ENCODE results near the gene DDX51. TPM values are rescaled to one million over a fixed set of nuclear protein-coding genes. Genes with fewer than 3 reads are reported as not detected.
"Not testable (repeated sequence)": the region's sequence is repeated elsewhere in the genome, so short reads cannot be mapped to it uniquely, and the experiment has no call there.

The DDX51 gene
- total RNA-seq, 1 experiment from 2014 or later: 29.3 TPM

GRCh38 chr12:132151145-132151765 lies 7.1 kb upstream of the DDX51 start:
- Histone ChIP-seq H3K9me3 (ENCODE audit: control insufficient read depth, insufficient read depth, low read depth, low read length) (no peaks in the 10 kb centered on the region), H3K27ac (ENCODE audit: low read length) (no peak overlapping the region), H3K27me3 (ENCODE audit: control insufficient read depth, insufficient read depth, low read length) (no peaks in the 10 kb centered on the region), H3K4me3 (ENCODE audit: low read depth in 2 of 2, low read length in 2 of 2) (no peak overlapping the region), H3K4me1 (ENCODE audit: control insufficient read depth, insufficient read depth, low read length) (no peaks in the 10 kb centered on the region), H3K36me3 (ENCODE audit: control insufficient read depth, insufficient read depth, low read length) (no peaks in the 10 kb centered on the region)
- ChIA-PET POLR2A (no interaction called here), CTCF (interaction anchor here (0.6 kb wide), 1 partner anchor 33 kb away, joined by 3 read pairs; no protein-coding TSS in a partner anchor)
- DNase-seq (ENCODE audit: low read depth, low spot score) (no peak), ATAC-seq (no peak)
- intact Hi-C loops (cut with micrococcal nuclease; ENCODE audit: unreplicated experiment) (loop anchor here (10.0 kb wide), 2 partner anchors 64 to 254 kb away; no protein-coding TSS in a partner anchor), in situ Hi-C loops (cut with HindIII; ENCODE audit: low pct_unique_long_range_greater_than_20kb, low sequenced_read_pairs) (no loop called here)
- no TSS peak for BruUV-seq (replicated peaks)
- TF ChIP-seq SIN3A (IDR thresholded peaks at IDR 0.05; ENCODE audit: borderline replicate concordance, insufficient read depth, low read depth, low read length) (no peak), TCF7L2 (IDR thresholded peaks at IDR 0.05; ENCODE audit: low read depth, low read length) (no peak), POLR2AphosphoS5 (IDR thresholded peaks at IDR 0.05; ENCODE audit: low read depth, low read length) (no peak)
- TF ChIP-seq, protein P1, sequence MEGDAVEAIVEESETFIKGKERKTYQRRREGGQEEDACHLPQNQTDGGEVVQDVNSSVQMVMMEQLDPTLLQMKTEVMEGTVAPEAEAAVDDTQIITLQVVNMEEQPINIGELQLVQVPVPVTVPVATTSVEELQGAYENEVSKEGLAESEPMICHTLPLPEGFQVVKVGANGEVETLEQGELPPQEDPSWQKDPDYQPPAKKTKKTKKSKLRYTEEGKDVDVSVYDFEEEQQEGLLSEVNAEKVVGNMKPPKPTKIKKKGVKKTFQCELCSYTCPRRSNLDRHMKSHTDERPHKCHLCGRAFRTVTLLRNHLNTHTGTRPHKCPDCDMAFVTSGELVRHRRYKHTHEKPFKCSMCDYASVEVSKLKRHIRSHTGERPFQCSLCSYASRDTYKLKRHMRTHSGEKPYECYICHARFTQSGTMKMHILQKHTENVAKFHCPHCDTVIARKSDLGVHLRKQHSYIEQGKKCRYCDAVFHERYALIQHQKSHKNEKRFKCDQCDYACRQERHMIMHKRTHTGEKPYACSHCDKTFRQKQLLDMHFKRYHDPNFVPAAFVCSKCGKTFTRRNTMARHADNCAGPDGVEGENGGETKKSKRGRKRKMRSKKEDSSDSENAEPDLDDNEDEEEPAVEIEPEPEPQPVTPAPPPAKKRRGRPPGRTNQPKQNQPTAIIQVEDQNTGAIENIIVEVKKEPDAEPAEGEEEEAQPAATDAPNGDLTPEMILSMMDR (IDR thresholded peaks at IDR 0.05): no peak
- TF ChIP-seq, protein P2, sequence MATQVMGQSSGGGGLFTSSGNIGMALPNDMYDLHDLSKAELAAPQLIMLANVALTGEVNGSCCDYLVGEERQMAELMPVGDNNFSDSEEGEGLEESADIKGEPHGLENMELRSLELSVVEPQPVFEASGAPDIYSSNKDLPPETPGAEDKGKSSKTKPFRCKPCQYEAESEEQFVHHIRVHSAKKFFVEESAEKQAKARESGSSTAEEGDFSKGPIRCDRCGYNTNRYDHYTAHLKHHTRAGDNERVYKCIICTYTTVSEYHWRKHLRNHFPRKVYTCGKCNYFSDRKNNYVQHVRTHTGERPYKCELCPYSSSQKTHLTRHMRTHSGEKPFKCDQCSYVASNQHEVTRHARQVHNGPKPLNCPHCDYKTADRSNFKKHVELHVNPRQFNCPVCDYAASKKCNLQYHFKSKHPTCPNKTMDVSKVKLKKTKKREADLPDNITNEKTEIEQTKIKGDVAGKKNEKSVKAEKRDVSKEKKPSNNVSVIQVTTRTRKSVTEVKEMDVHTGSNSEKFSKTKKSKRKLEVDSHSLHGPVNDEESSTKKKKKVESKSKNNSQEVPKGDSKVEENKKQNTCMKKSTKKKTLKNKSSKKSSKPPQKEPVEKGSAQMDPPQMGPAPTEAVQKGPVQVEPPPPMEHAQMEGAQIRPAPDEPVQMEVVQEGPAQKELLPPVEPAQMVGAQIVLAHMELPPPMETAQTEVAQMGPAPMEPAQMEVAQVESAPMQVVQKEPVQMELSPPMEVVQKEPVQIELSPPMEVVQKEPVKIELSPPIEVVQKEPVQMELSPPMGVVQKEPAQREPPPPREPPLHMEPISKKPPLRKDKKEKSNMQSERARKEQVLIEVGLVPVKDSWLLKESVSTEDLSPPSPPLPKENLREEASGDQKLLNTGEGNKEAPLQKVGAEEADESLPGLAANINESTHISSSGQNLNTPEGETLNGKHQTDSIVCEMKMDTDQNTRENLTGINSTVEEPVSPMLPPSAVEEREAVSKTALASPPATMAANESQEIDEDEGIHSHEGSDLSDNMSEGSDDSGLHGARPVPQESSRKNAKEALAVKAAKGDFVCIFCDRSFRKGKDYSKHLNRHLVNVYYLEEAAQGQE (IDR thresholded peaks at IDR 0.05; ENCODE audit: insufficient read depth in 1 of 2, low read depth in 2 of 2, low read length in 1 of 2): no peak

- DNase-seq (ENCODE audit: low read depth, low spot score) (no peak), ATAC-seq (no peak)
- no peaks in the 10 kb centered on the region for H3K36me3 ChIP-seq (ENCODE audit: control insufficient read depth, insufficient read depth, low read length)
- in situ Hi-C loops (cut with HindIII; ENCODE audit: low pct_unique_long_range_greater_than_20kb, low sequenced_read_pairs) (no loop called here), intact Hi-C loops (cut with micrococcal nuclease; ENCODE audit: unreplicated experiment) (loop anchor here (10.0 kb wide), 2 partner anchors 64 to 254 kb away; no protein-coding TSS in a partner anchor)
- no peak overlapping the region for H3K27ac ChIP-seq (ENCODE audit: low read length)
- H3K4me1 ChIP-seq (ENCODE audit: control insufficient read depth, insufficient read depth, low read length): no peaks in the 10 kb centered on the region
- TF ChIP-seq POLR2AphosphoS5 (IDR thresholded peaks at IDR 0.05; ENCODE audit: low read depth, low read length) (no peak), TCF7L2 (IDR thresholded peaks at IDR 0.05; ENCODE audit: low read depth, low read length) (no peak), SIN3A (IDR thresholded peaks at IDR 0.05; ENCODE audit: borderline replicate concordance, insufficient read depth, low read depth, low read length) (no peak)
- TF ChIP-seq, protein P2 (IDR thresholded peaks at IDR 0.05; ENCODE audit: insufficient read depth in 1 of 2, low read depth in 2 of 2, low read length in 1 of 2): no peak
- TF ChIP-seq, protein P1 (IDR thresholded peaks at IDR 0.05): no peak
- H3K4me3 ChIP-seq (ENCODE audit: low read depth in 2 of 2, low read length in 2 of 2): no peak overlapping the region
- CTCF ChIA-PET: interaction anchor here (0.6 kb wide), 1 partner anchor 34 kb away, joined by 3 read pairs; no protein-coding TSS in a partner anchor
- no peaks in the 10 kb centered on the region for H3K9me3 ChIP-seq (ENCODE audit: control insufficient read depth, insufficient read depth, low read depth, low read length)
- no TSS peak for BruUV-seq (replicated peaks)
- POLR2A ChIA-PET: no interaction called here
- H3K27me3 ChIP-seq (ENCODE audit: control insufficient read depth, insufficient read depth, low read length): no peaks in the 10 kb centered on the region
Observed at GRCh38 chr12:132150780-132151144, 6.6 kb upstream of the DDX51 start.

DNA sequence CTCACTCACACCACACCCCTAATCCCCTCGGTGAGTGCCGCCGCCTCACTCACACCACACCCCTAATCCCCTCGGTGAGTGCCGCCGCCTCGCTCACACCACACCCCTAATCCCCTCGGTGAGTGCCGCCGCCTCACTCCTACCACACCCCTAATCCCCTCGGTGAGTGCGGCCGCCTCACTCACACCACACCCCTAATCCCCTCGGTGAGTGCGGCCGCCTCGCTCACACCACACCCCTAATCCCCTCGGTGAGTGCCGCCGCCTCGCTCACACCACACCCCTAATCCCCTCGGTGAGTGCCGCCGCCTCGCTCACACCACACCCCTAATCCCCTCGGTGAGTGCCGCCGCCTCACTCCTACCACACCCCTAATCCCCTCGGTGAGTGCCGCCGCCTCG lies 5.4 kb upstream of the DDX51 start:
- in situ Hi-C loops (cut with HindIII; ENCODE audit: low pct_unique_long_range_greater_than_20kb, low sequenced_read_pairs); ATAC-seq; POLR2A ChIA-PET; CTCF ChIA-PET; H3K27me3 ChIP-seq (ENCODE audit: control insufficient read depth, insufficient read depth, low read length); intact Hi-C loops (cut with micrococcal nuclease; ENCODE audit: unreplicated experiment); H3K27ac ChIP-seq (ENCODE audit: low read length); H3K4me1 ChIP-seq (ENCODE audit: control insufficient read depth, insufficient read depth, low read length); BruUV-seq (replicated peaks); H3K4me3 ChIP-seq (ENCODE audit: low read depth in 2 of 2, low read length in 2 of 2); DNase-seq (ENCODE audit: low read depth, low spot score); H3K36me3 ChIP-seq (ENCODE audit: control insufficient read depth, insufficient read depth, low read length); H3K9me3 ChIP-seq (ENCODE audit: control insufficient read depth, insufficient read depth, low read depth, low read length): not testable (repeated sequence)

Measured in Panc1 (cell line).